Liver (tissue), 9 donors: ENCODE measurements around the gene NXT1. TPM values are rescaled to one million over a fixed set of nuclear protein-coding genes. Genes with fewer than 3 reads are reported as not detected.
"Not testable (repeated sequence)": the region's sequence is repeated elsewhere in the genome, so short reads cannot be mapped to it uniquely, and the experiment has no call there.

ENCODE experiments used
- DNase-seq: peaks from one replicate; pipeline ENCODE4 v3.0.0-alpha.2; 2017; ENCODE audit warnings: low spot score
- H3K27ac ChIP-seq, 2 donors: one replicate each; pipeline ENCODE4 v1.7.0; 2013; ENCODE audit warnings: inconsistent platforms in 2 of 2, low read length in 2 of 2, control low read depth in 1 of 2, low read depth in 1 of 2, mild to moderate bottlenecking in 1 of 2
- H3K27me3 ChIP-seq, 4 donors: one replicate each; pipeline versions ENCODE4 v1.6.1 to v1.7.0; 2013; ENCODE audit warnings: low read length in 3 of 4, inconsistent platforms in 1 of 4, mild to moderate bottlenecking in 1 of 4, moderate library complexity in 1 of 4; ENCODE audit not compliant: control insufficient read depth in 4 of 4, insufficient read depth in 4 of 4
- H3K36me3 ChIP-seq, 4 donors: one replicate each; pipeline versions ENCODE4 v1.6.1 to v1.7.0; 2013; ENCODE audit warnings: low read length in 3 of 4, mild to moderate bottlenecking in 3 of 4, low read depth in 1 of 4, moderate library complexity in 1 of 4; ENCODE audit not compliant: control insufficient read depth in 4 of 4, insufficient read depth in 3 of 4
- H3K4me1 ChIP-seq, 4 donors: one replicate each; pipeline versions ENCODE4 v1.6.1 to v1.7.0; 2013; ENCODE audit warnings: low read length in 3 of 4, mild to moderate bottlenecking in 3 of 4, moderate library complexity in 1 of 4; ENCODE audit not compliant: control insufficient read depth in 4 of 4, insufficient read depth in 4 of 4
- H3K4me3 ChIP-seq, 3 donors: one replicate each; pipeline versions ENCODE4 v1.6.1 to v1.7.0; 2013; ENCODE audit warnings: low read length in 3 of 3, control low read depth in 1 of 3, low read depth in 1 of 3, mild to moderate bottlenecking in 1 of 3
- H3K9ac ChIP-seq, 2 donors: one replicate each; pipeline ENCODE4 v1.7.0; 2013; ENCODE audit warnings: low read length in 2 of 2, mild to moderate bottlenecking in 2 of 2, moderate library complexity in 2 of 2, control low read depth in 1 of 2, low read depth in 1 of 2
- H3K9me3 ChIP-seq, 4 donors: one replicate each; pipeline versions ENCODE4 v1.6.1 to v1.7.0; 2013; ENCODE audit warnings: low read length in 3 of 4; ENCODE audit not compliant: control insufficient read depth in 4 of 4
- ATF3 ChIP-seq: IDR thresholded peaks from 2 replicates; pipeline ENCODE4 v1.6.1; 2016; ENCODE audit warnings: antibody characterized with exemption
- CTCF ChIP-seq: fragments of 150-350 bp; IDR thresholded peaks from 2 replicates; pipeline ENCODE4 v1.5.1; 2017; ENCODE audit warnings: improper control_type of control experiment, low read depth, low read length; ENCODE audit not compliant: missing input control
- EGR1 ChIP-seq, 2 donors: IDR thresholded peaks; 2 replicates each; pipeline ENCODE4 v1.6.1; 2016 to 2018; ENCODE audit warnings: antibody characterized with exemption in 2 of 2, low read depth in 2 of 2
- FOXA1 ChIP-seq: IDR thresholded peaks from 2 replicates; pipeline ENCODE4 v1.6.1; 2016; ENCODE audit warnings: antibody characterized with exemption
- FOXA2 ChIP-seq: IDR thresholded peaks from 2 replicates; pipeline ENCODE4 v1.6.1; 2016; ENCODE audit warnings: antibody characterized with exemption
- GABPA ChIP-seq, 2 donors: IDR thresholded peaks in 1 of 2; conservative IDR thresholded peaks in 1 of 2; 2 replicates each; pipeline ENCODE4 v1.6.1; 2016; ENCODE audit warnings: antibody characterized with exemption in 2 of 2, mild to moderate bottlenecking in 1 of 2, moderate library complexity in 1 of 2
- HNF4A ChIP-seq, 2 donors: conservative IDR thresholded peaks; 2 replicates each; pipeline ENCODE4 v1.6.1; 2016; ENCODE audit warnings: antibody characterized with exemption in 2 of 2, mild to moderate bottlenecking in 2 of 2
- HNF4G ChIP-seq: IDR thresholded peaks from 2 replicates; pipeline ENCODE4 v1.6.1; 2016; ENCODE audit warnings: antibody characterized with exemption
- JUND ChIP-seq, 2 donors: IDR thresholded peaks; 2 replicates each; pipeline ENCODE4 v1.6.1; 2016; ENCODE audit warnings: antibody characterized with exemption in 2 of 2
- NR2F2 ChIP-seq: IDR thresholded peaks from 2 replicates; pipeline ENCODE4 v1.6.1; 2016; ENCODE audit warnings: antibody characterized with exemption
- RAD21 ChIP-seq, 2 donors: IDR thresholded peaks; 2 replicates each; pipeline ENCODE4 v1.6.1; 2016; ENCODE audit warnings: antibody characterized with exemption in 2 of 2, mild to moderate bottlenecking in 2 of 2
- REST ChIP-seq: IDR thresholded peaks from 2 replicates; pipeline ENCODE4 v1.6.1; 2016; ENCODE audit warnings: antibody characterized with exemption, mild to moderate bottlenecking
- RXRA ChIP-seq, 2 donors: IDR thresholded peaks; 2 replicates each; pipeline ENCODE4 v1.6.1; 2017 to 2018; ENCODE audit warnings: antibody characterized with exemption in 2 of 2, mild to moderate bottlenecking in 1 of 2
- SP1 ChIP-seq: IDR thresholded peaks from 2 replicates; pipeline ENCODE4 v1.6.1; 2018; ENCODE audit warnings: antibody characterized with exemption, mild to moderate bottlenecking
- TAF1 ChIP-seq: conservative IDR thresholded peaks from 2 replicates; pipeline ENCODE4 v1.6.1; 2016; ENCODE audit warnings: antibody characterized with exemption, mild to moderate bottlenecking
- YY1 ChIP-seq: IDR thresholded peaks from 2 replicates; pipeline ENCODE4 v1.6.1; 2016; ENCODE audit warnings: antibody characterized with exemption, mild to moderate bottlenecking
- WGBS: extraction: QIAGEN DNeasy Blood & Tissue Kit; methylation state at CpG from one replicate; pipeline ENCODE4 v1.1.7; 2013; 5-methylcytosine and 5-hydroxymethylcytosine counted together
- polyA plus RNA-seq, 2 donors: library from polyadenylated mRNA; stranded (reverse) in 1 of 2; unstranded in 1 of 2; fragments of 200-250 nt in 1 of 2; fragments of >200 nt in 1 of 2; fragmentation: Nextera tagmentation in 1 of 2; extraction: Ambion mirVana in 1 of 2; gene quantifications; one replicate each; pipeline versions ENCODE4 v1.2.1 to v1.2.3, GENCODE V29; 2013 to 2015
- total RNA-seq, 2 donors: library from RNA; depleted of rRNA; stranded (reverse); fragments of >200 nt; gene quantifications; one replicate each; pipeline ENCODE4 v1.2.3, GENCODE V29; 2014
- TF ChIP-seq, protein P1 (sequence below): IDR thresholded peaks from 2 replicates; pipeline ENCODE4 v1.6.1; 2016; ENCODE audit warnings: antibody characterized with exemption
- TF ChIP-seq, protein P2 (sequence below): IDR thresholded peaks from 2 replicates; pipeline ENCODE4 v1.6.1; 2016; ENCODE audit warnings: antibody characterized with exemption
- donor health status: healthy.
- donor health status: healthy.
- donor health status: healthy.
- donor health status: healthy.
- donor health status: healthy.

The NXT1 gene
- total and polyA plus RNA-seq, 4 donors, result 5.7 to 9.6 (median 8.8) TPM

DNA sequence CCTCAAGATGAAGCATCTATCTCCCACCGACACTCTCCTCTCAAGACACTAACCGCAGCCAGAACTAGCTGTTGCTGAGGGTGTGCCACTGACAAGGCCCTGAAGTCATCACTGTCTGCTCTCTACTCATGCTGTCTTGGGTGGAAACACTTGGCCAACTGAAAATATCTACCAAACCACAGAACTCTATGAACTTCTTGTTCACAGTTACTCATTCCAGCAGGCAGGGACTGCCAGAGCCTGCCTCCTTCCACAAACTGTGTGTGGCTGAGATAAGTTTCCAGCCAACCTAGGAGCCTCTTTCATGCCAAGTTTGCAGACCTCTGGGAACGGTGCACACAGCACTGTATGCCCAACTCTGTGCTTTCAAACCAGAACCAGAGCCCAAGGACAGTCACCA lies 45.5 kb upstream of the NXT1 start:
- no peak for DNase-seq
- 80% methylated on average over 3 of the region's 3 CpGs for WGBS
- no peak overlapping the region for H3K4me3 ChIP-seq
- TF ChIP-seq CTCF (no peak), FOXA2 (no peak)
- no peaks in the 10 kb centered on the region for H3K9me3 ChIP-seq
- no peaks in the 10 kb centered on the region for H3K4me1 ChIP-seq
- H3K9ac ChIP-seq, result no peak overlapping the region
- no peak overlapping the region for H3K27ac ChIP-seq
- no peaks in the 10 kb centered on the region for H3K36me3 ChIP-seq
- no peaks in the 10 kb centered on the region for H3K27me3 ChIP-seq

DNA sequence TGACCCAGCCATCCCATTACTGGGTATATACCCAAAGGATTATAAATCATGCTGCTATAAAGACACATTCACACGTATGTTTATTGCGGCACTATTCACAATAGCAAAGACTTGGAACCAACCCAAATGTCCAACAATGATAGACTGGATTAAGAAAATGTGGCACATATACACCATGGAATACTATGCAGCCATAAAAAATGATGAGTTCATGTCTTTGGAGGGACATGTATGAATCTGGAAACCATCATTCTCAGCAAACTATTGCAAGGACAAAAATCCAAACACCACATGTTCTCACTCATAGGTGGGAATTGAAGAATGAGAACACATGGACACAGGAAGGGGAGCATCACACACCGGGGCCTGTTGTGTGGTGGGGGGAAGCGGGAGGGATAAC lies 43.2 kb upstream of the NXT1 start:
- not testable (repeated sequence) for H3K4me1 ChIP-seq, DNase-seq, H3K27ac ChIP-seq, H3K4me3 ChIP-seq, H3K9ac ChIP-seq, H3K36me3 ChIP-seq, H3K9me3 ChIP-seq, H3K27me3 ChIP-seq
- 97% methylated on average over 2 of the region's 4 CpGs for WGBS

DNA sequence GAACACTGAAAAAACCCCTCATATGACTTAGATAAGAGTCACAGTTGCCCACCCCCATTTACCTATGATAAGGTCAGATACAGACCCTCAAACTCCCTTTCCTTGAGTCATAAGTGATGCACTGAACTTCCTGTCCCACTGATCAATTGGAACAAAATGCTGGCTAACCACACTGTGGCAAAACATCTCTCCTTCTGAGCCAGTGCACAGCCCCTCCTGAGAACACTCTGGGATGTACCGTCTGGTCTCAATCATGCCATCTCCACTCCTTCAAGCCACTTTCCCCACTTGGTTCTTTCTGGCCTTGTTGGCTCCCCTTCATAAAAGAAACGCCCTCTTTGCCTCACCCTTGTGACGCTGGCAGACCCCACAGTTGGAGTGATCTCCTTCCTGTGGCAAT lies 42.6 kb upstream of the NXT1 start:
- H3K36me3 ChIP-seq, result no peaks in the 10 kb centered on the region
- H3K9me3 ChIP-seq, result no peaks in the 10 kb centered on the region
- no peaks in the 10 kb centered on the region for H3K4me1 ChIP-seq
- no peak overlapping the region for H3K27ac ChIP-seq
- H3K4me3 ChIP-seq, result no peak overlapping the region
- DNase-seq, result no peak
- TF ChIP-seq TAF1, result no peak
- TF ChIP-seq RAD21 (IDR thresholded peaks at IDR 0.05), result no peak
- TF ChIP-seq YY1, result no peak
- TF ChIP-seq EGR1 (IDR thresholded peaks at IDR 0.05; ENCODE audit: low read depth in 2 of 2), result no peak
- no peak for TF ChIP-seq JUND (IDR thresholded peaks at IDR 0.05)
- TF ChIP-seq FOXA1, result no peak
- no peak for TF ChIP-seq ATF3
- TF ChIP-seq RXRA (IDR thresholded peaks at IDR 0.05), result no peak
- no peak for TF ChIP-seq NR2F2
- TF ChIP-seq CTCF, result no peak
- TF ChIP-seq REST, result no peak
- no peak for TF ChIP-seq GABPA (IDR thresholded peaks at IDR 0.05 in 1 of 2, conservative IDR thresholded peaks at IDR 0.05 in 1 of 2)
- TF ChIP-seq, protein P1, sequence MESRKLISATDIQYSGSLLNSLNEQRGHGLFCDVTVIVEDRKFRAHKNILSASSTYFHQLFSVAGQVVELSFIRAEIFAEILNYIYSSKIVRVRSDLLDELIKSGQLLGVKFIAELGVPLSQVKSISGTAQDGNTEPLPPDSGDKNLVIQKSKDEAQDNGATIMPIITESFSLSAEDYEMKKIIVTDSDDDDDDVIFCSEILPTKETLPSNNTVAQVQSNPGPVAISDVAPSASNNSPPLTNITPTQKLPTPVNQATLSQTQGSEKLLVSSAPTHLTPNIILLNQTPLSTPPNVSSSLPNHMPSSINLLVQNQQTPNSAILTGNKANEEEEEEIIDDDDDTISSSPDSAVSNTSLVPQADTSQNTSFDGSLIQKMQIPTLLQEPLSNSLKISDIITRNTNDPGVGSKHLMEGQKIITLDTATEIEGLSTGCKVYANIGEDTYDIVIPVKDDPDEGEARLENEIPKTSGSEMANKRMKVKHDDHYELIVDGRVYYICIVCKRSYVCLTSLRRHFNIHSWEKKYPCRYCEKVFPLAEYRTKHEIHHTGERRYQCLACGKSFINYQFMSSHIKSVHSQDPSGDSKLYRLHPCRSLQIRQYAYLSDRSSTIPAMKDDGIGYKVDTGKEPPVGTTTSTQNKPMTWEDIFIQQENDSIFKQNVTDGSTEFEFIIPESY, result no peak
- TF ChIP-seq HNF4A (conservative IDR thresholded peaks at IDR 0.05), result no peak
- TF ChIP-seq HNF4G, result no peak
- TF ChIP-seq, protein P2, sequence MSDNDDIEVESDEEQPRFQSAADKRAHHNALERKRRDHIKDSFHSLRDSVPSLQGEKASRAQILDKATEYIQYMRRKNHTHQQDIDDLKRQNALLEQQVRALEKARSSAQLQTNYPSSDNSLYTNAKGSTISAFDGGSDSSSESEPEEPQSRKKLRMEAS, result no peak
- no peak for TF ChIP-seq FOXA2
- TF ChIP-seq SP1, result no peak
- WGBS, result 82% methylated on average over 3 of the region's 3 CpGs
- peaks cover 0 to 4% (median 0%) of the 10 kb centered on the region in 4 donors for H3K27me3 ChIP-seq
- no peak overlapping the region for H3K9ac ChIP-seq
